ENCODE results near the gene DCUN1D1.

- TF ChIP-seq TSHZ2 (CRISPR knock-in tag; IDR thresholded peaks at IDR 0.05) (no peak), PATZ1 (CRISPR knock-in tag; IDR thresholded peaks at IDR 0.05; ENCODE audit: borderline replicate concordance) (no peak), CSDC2 (CRISPR knock-in tag; IDR thresholded peaks at IDR 0.05) (no peak), BACH2 (CRISPR knock-in tag; IDR thresholded peaks at IDR 0.05; ENCODE audit: borderline replicate concordance) (no peak), GLIS3 (CRISPR knock-in tag; IDR thresholded peaks at IDR 0.05) (no peak), ZFP30 (CRISPR knock-in tag; IDR thresholded peaks at IDR 0.05) (no peak), TCF4 (CRISPR knock-in tag; IDR thresholded peaks at IDR 0.05; ENCODE audit: borderline replicate concordance) (no peak)
Observed at GRCh38 chr3:182936239-182936917, 44.0 kb downstream of the DCUN1D1 start.

Measured in SK-N-SH treated with all-trans-retinoic acid at 6 μM for 48 hours (cell line).